Posterior cingulate gyrus (tissue), 11 donors: Measurements from ENCODE around the gene ARL9.
"Not testable (repeated sequence)": the region's sequence is repeated elsewhere in the genome, so short reads cannot be mapped to it uniquely, and the experiment has no call there.

Experiments used
- DNase-seq, 10 donors: peaks; one replicate each; pipeline versions ENCODE4 v3.0.0 to v3.0.0-alpha.2; 2020 to 2021; ENCODE audit warnings: mixed read lengths in 3 of 10
- intact Hi-C: fragments of 100-400 bp; cut with DNase I; formaldehyde crosslinking; loops from one replicate; pipeline ENCODE4 v1.15.1; 2023

Gene ARL9, protein sequence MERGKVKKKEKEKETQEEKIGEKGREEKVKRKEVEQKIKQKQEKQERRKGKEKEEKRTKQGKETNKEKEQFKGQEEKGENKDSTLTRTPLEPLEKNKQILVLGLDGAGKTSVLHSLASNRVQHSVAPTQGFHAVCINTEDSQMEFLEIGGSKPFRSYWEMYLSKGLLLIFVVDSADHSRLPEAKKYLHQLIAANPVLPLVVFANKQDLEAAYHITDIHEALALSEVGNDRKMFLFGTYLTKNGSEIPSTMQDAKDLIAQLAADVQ

DNA sequence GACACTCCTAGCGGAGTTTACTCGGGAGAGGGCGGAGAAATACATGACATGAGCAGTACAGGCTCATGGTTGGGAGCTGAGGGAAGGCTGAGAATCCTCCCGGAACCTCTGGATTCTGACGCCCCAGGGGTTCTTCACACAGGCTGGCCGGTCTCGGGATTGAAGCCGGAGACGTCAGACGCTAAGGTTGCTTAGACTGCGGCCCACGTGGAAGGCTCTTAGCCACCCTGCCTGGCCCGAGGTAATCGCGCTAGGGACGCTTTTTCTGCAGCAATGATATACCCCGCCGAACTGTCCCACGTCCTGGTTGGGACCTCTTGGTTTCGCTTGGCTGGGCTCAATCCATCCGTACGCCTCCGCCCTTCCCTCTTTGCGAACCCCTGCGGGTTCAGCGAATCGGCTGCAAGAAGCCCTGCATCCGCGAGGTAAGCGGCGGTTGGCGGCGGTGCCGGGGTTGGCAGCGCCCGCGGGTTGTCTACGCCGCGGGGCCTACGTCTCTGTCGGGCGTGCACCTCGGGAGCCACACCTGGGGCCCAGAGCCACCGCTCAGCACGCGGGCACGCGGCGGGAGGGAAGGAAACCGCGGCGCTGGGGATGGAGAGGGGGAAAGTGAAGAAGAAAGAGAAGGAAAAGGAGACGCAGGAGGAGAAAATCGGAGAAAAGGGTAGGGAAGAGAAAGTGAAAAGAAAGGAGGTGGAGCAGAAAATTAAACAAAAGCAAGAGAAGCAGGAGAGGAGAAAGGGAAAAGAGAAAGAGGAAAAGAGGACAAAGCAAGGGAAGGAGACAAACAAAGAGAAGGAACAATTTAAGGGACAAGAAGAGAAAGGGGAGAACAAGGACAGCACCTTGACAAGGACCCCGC lies at the start of gene ARL9:
Gene ARL9, plus strand, starts transcription at position 523 of the 862 bp plus-strand sequence. Its CDS starts 72 bp downstream, at position 595.
- intact Hi-C loops = no loop called here
- peak in 9 of 10 donors; percentile 27 to 91 (median 45) for DNase-seq

DNA sequence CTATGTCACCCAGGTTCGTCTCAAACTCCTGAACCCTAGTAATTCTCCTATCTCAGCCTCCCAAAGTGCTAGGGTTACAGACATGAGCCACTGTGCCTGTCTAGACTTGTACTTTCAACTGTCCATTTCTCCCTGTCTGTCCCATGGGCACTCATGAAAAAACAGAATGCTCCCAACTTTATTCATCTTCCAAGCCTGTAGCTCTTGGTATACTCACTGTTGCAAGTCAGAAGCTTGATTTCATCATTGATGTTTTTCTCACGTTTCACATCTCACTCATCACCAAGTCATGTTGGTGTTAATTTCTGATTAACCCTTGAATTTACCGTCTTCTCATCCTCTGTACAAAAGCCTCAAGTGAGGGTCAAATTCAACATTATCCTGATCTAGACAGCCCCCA lies 45.5 kb upstream of the ARL9 start:
- intact Hi-C loops = no loop called here
- no peak for DNase-seq

DNA sequence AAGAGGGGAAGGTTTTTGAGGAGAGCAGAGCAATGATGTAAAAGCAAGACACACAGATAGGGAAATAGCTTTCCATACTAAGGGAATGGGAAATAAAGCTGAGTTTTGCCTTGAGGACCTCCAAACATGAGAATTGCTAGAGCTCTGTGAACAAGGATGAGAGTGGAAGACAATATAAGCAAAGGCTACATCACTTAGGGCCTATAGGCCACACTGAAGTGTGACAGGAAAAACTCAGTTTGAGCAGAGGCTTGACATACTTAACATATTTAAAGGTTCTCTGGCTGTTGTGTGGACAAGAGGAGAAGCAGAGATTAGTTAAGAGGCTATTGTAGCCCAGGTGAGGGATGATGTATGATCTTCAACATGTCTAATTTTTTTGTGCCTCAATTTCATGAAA lies 43.4 kb upstream of the ARL9 start:
- intact Hi-C loops = no loop called here
- DNase-seq = no peak

DNA sequence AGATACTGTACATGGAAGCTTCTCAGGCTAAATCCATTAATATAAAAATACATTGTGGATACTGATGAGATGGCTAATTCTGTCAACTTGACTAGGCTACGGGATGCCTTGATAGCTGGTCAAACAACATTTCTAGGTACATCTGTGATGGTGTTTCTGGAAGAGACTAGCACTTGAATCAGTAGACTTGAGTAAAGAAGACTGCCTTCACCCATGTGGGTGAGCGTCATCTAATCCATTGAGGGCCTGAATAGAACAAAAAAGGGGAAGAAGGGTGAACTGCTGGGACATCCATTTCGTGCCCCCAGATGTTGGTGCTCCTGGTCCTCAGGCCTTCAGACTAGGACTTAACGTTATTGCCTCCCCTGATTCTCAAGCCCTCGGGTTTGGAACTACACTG lies 41.9 kb upstream of the ARL9 start:
- intact Hi-C loops = no loop called here
- DNase-seq = no peak

DNA sequence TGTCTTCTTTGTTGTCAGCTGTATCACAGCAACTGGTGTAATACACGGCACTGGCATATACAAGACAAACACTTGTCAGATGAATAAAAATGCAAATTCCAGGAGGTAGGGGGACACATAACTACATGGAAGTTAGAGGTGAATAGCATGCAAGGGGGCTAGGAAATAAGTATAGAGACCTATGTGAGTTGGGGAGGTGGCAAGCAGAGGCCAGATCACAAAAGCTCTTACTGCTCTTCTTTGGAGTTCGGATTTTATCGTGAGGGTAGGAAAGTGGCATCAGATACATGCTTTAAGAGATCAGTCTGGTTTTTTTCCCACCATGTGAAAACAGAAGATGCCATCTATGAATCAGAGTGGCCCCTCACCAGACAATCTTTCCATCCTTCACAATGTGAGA lies 41.0 kb upstream of the ARL9 start:
- intact Hi-C loops = no loop called here
- DNase-seq = no peak

DNA sequence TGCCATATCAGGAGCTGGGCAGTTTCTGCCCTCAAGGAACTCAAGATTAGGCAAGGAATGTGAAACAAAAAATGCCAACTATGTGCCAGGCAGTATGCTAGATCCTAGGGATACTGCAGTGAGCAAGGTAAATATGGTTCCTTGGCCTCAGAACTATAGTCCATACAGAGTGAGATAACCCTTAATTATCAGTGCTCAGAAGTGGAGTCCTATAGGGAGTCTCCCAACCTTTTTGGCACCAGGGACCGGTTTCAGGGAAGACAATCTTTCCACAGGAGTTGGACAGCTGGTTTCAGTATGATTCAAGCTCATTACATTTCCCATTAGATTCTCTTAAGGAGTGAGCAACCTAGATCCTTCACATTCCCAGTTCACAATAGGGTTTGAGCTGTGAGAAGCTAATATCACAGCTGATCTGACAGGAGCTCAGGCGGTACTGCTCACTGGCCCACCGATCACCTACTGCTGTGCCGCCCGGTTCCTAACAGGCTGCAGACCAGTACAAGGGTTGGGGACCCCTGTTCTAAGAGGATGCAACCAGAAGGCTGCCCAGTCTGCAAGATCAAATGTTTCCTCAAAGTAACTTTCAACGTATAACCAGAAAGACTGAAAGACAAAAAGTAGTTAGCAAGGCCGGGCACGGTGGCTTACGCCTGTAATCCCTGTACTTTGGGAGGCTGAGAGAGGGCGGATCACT lies 39.8 kb upstream of the ARL9 start:
- intact Hi-C loops = loop anchor here (5.0 kb wide), 1 partner anchor 33 kb away; no protein-coding TSS in a partner anchor
- no peak for DNase-seq

DNA sequence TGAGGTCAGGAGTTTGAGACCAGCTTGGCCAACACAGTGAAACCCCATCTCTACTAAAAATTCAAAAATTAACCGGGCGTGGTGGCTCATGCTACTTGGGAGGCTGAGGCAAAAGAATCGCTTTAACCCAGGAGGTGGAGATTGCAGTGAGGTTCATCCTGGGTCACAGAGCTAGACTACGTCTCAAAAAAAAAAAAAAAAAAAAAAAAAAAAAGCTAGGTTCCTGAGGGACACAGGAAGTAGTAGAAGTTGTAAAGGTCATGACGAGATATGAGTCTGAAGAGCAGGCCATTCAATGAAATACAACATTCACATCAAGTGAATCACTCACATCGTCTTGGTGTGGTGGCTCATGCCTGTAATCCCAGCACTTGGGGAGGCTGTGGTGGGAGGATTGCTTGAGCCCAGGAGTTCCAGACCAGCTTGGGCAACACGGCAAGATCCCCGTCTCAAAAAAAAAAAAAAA lies 39.3 kb upstream of the ARL9 start:
- intact Hi-C loops = loop anchor here (5.0 kb wide), 1 partner anchor 34 kb away; no protein-coding TSS in a partner anchor
- not testable (repeated sequence) for DNase-seq

DNA sequence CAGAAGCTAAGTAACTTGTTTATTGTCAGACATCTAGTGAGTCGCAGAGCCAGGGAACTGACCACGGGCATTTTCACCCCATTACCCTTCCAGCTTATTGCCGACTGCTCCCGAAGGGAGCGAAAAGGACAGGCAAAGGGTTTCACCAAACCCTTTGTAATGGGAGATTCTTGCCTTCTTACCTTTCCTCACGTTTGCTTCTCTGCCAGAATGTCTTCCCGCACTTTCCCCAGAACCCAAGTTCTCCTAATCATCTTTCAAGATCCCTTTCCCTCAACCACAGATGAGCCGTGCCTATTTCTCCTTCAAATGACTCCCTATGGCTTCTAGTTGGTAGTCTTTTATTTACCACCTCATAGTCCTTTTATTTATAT lies 38.7 kb upstream of the ARL9 start:
- no peak for DNase-seq
- intact Hi-C loops = loop anchor here (5.0 kb wide), 1 partner anchor 35 kb away; no protein-coding TSS in a partner anchor

DNA sequence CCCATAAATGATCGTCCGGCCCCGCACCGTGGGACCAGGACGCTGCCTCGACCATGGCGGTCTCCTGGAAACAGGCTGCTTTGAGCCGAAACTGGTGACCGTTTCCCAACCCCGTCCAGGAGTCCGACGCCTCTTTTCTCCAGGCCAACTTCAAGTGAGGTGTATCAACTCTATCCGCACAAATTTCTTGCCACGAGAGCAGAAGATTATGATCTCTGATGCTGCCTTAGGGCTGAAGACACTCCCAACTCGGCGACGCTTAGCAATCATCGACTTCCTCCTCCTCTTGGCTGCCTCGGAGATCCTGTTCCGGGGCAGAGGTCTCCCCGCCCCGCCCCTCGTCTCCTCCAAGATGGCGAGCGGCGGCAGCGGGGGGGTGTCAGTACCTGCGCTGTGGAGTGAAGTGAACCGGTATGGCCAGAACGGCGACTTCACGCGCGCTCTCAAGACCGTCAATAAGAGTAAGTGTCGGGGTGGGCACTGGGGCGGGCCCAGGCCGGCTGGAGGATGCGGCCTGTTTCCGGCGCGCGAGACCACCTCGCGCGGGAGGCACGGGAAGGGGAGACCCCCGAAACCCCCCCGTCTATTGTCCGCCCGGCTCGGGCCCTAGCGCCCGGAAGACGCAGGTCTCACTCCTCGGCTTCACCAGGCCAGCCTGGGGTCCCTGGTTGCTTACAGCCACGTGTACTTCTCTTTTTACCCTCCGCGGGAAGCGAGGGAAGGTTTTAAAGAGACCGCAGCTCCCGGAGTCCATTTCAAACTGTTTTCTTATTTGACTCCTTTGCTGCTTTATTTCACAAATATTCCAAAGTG lies 38.1 kb upstream of the ARL9 start, which contains the start of gene SRP72:
Gene SRP72, plus strand, starts transcription at position 334 of the 813 bp plus-strand sequence. Its CDS starts 19 bp downstream, at position 353.
- intact Hi-C loops = loop anchor here (2.0 to 5.0 kb wide), 2 partner anchors 35 to 77 kb away; no protein-coding TSS in a partner anchor
- peak; percentile 83 to 98 (median 90) for DNase-seq

DNA sequence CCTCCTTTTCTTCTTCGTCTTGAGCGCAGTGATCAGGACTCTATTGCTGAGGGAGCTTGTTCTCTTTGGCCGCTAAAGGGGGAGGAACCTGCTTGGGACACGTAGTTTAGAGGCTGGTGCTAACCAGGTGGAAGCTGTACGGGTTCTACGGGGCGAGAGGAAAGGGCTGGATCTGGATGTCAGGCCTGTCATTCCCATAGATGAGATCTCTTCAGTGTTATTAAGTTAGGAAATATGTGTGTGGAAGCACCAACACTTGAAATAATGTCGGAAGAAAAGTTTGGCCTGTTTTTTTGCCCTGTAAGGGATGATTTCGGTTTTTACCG lies 37.5 kb upstream of the ARL9 start:
- intact Hi-C loops = loop anchor here (2.0 to 5.0 kb wide), 2 partner anchors 36 to 77 kb away; no protein-coding TSS in a partner anchor
- DNase-seq = no peak

DNA sequence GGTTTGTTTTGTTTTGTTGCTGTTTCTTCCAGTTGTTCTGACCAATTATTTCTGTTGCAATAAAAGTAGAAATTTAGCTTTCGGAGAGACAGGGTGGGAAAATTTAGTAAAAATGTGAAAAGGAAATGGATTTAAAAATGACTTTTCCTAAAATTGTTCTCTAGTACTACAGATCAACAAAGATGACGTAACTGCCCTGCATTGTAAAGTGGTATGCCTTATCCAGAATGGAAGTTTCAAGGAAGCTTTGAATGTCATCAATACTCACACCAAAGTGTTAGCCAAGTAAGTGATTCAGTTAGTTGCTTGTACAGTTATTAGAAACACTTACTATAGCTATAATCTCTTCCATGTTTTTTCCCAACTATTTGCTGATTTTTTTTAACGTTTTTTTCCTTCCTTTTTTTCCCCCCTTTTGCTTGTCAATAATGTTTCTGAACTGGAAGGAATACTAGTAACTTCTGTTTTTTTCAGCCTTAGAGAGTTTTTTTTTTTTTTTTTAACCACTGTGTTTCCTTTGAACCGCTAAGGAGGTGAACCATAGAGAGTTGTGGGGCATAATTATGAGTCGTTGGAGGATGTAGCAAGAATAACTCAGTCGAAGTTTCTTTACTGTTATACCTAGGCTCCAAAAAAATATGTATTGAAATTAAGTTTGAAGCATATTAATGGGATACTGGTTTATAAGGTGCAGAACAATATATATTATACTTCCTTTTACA lies 35.9 kb upstream of the ARL9 start:
- intact Hi-C loops = loop anchor here (2.0 to 5.0 kb wide), 2 partner anchors 37 to 75 kb away; no protein-coding TSS in a partner anchor
- no peak for DNase-seq

DNA sequence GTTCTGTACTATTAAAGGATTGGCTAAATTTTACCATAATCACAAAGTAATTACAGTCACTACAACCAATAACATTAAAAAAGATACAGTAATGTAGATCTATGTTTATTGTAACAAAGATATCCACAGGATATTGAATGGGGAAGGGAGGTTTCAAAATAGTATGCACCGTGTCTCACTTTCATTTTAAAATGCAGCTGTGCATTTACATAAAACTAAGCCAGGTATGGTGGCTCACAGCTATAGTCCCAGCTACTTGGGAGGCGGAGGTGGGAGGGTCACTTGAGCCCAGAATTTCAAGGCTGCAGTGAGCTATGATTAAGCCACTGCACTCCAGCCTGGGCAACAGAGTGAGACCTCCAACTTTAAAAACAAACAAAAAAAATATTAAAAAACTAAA lies 29.7 kb upstream of the ARL9 start:
- no peak for DNase-seq
- intact Hi-C loops = no loop called here

DNA sequence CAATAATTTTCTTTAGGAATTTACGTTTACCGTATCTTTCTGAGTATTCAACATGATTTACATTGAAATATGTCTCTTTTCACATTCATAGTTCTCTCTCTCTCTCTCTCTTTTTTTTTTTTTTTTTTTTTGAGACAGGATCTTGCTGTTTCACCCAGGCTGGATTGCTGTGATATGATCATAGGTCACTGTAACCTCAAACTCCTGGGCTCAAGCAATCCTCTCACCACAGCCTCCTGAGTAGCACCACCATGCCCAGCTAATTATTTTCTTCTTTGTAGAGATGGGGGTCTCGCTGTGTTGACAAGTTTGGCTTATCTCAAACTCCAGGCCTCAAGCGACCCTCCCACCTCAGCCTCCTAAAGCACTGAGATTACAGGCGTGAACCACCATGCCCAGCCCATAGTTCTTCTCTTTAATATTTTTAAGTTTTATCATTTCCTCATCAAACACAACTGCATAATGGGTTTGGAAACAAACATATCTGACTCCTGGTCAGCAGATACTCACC lies 28.3 kb upstream of the ARL9 start:
- intact Hi-C loops = no loop called here
- no peak for DNase-seq

DNA sequence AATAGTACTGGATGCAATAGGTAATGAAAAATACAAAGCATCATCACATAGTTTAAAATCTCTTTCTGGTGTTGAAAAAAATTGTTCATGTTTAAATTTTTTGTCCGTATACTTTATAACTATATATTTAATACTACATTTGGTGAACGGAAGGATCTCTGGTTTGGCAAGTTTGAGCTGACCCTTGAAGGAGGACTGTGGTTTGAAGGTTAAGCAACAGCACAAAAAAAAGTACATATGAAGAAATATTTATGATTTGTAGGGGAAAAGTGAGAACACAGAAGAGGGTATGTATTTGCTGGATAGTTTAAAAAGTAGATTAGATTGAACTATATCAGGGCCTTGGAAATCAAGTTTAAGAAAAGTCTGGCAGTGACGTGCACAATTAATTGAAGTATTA lies 24.9 kb upstream of the ARL9 start:
- DNase-seq = no peak
- intact Hi-C loops = no loop called here

DNA sequence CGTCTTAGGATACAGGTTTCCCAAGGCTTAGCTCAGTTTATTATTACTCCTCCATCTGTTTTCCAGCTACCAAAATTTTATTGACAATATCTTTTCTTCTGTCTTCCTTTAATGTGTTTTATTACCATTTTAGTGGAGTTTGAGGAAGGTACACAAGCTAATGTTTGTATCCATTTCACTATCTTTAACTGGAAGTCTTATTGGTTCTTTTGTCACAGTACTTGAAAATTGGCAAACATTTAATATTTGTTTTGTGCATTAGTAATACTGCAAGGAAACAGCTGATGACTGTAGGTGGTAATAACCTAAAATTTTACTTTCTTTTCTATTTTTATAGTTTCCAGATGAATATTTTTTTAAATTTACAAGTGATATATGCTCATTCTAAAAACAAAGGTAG lies 9.3 kb upstream of the ARL9 start:
- intact Hi-C loops = no loop called here

DNA sequence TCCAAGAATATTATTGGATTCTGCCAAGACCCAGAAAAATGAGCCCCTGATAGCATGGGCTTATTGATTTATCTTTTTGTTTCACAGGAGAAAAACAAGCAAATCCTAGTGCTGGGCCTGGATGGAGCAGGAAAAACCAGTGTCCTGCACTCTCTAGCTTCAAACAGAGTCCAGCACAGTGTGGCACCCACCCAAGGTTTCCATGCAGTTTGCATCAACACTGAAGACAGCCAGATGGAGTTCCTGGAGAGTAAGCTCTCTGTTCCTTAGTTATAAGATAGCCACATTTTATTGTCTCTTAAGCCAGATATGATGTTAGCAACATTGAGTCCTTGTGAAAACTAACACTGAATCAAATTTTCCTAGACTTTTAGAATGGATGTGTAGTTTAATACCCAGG lies 5.5 kb downstream of the ARL9 start:
- DNase-seq = peak in 2 of 10 donors; percentile 53 to 56
- intact Hi-C loops = no loop called here

More for the DNA sequence above, 9.3 kb upstream of the ARL9 start:
- DNase-seq = no peak

DNA sequence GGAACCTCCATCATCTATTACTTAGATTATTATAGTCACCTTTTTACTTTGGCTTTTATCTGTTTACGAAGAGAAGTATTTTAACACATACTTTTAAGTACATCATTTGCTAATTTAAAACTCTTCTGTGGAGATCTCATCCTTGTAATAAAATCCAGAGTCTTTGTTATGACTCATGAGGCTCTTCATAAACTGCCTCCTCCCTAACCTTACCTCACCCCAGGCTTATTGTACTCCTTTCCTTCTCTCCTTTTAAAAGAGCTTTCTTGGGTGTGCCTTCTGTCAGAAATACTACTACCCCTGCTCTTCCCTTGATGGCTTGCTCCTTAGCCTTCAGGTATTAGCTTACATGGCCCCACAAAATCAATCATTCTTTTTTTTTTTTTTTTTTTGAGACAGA lies 6.6 kb downstream of the ARL9 start:
- intact Hi-C loops = no loop called here

DNA sequence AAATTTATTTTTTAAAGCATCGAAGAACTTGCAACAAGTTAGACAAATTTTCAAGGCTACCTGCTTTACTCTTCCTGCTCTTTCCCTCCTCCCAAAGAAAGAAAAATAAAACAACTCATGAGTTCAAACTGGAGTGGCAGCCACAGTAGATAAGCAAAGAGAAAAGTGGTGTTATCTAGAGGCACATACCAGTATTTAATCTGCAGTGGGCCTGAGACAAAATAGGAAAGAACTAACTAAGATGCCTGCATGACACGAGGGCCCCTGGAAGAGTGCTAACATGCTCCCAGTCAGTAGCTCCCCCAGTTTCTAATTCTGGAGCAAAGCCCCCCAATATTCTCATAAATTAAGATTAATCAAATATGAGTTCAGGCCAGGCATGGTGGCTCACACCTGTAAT lies 7.9 kb downstream of the ARL9 start:
- no peak for DNase-seq
- intact Hi-C loops = no loop called here

More for the DNA sequence above, 6.6 kb downstream of the ARL9 start:
- no peak for DNase-seq
